ENCODE results near the gene UVSSA.

DNA sequence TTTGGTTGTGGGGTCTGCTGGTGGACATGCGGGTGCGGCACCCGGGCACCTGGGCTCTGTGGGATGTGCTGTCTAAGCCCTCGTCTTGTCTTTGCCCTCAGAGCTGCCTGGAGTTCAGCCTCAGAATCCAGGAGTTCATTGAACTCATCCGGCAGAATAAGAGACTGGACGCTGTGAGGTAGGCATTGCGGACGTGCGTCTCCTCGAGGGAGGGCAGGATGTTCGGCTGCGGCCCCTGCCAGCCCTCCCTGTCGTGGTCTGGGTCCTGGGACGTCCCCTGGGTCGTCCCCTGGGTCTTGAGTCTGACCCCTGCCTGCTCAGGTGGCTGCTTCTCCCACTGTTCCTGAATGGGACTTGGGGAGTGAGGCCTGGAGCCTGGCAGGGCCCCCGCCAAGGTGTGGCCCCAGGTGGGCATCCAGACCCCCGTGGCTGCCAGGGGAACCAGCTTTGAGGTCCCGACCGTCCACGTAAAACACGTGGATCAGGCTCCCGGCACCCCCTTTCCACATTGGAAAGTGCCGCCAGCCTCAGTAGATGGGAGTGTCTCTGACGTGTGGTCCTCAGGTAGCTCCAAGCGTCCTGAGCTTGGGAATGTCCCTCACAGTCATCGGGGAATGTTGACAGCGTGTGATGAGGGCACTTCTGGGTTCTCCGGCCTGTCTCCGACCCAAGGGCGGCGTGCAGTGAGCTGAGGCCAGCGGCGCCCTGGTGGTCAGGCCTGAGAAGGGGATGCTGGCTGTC, 19.3 kb upstream of the UVSSA start:
- no peak for TF ChIP-seq POLR2AphosphoS5 (IDR thresholded peaks at IDR 0.05; ENCODE audit: borderline replicate concordance, low read depth, low read length)
- no peak for TF ChIP-seq EZH2 (IDR thresholded peaks at IDR 0.05)
- no peak for TF ChIP-seq FOXP2 (optimal IDR thresholded peaks at IDR 0.05; ENCODE audit: control extremely low read depth, extremely low read length, insufficient read depth)
